ENCODE measurements around the gene DDR1. TPM values are rescaled to one million over a fixed set of nuclear protein-coding genes. Genes with fewer than 3 reads are reported as not detected.
"Not testable (repeated sequence)": the region's sequence is repeated elsewhere in the genome, so short reads cannot be mapped to it uniquely, and the experiment has no call there.

Gene DDR1
- total RNA-seq, 2 donors from 2014 or later, result 22.1 to 23.8 TPM

- no peaks in the 10 kb centered on the region for H3K9me3 ChIP-seq
- DNase-seq (ENCODE audit: low spot score), result peak; percentile 94
- TF ChIP-seq, protein P1, sequence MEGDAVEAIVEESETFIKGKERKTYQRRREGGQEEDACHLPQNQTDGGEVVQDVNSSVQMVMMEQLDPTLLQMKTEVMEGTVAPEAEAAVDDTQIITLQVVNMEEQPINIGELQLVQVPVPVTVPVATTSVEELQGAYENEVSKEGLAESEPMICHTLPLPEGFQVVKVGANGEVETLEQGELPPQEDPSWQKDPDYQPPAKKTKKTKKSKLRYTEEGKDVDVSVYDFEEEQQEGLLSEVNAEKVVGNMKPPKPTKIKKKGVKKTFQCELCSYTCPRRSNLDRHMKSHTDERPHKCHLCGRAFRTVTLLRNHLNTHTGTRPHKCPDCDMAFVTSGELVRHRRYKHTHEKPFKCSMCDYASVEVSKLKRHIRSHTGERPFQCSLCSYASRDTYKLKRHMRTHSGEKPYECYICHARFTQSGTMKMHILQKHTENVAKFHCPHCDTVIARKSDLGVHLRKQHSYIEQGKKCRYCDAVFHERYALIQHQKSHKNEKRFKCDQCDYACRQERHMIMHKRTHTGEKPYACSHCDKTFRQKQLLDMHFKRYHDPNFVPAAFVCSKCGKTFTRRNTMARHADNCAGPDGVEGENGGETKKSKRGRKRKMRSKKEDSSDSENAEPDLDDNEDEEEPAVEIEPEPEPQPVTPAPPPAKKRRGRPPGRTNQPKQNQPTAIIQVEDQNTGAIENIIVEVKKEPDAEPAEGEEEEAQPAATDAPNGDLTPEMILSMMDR (IDR thresholded peaks at IDR 0.05), result no peak
- H3K36me3 ChIP-seq, result peaks cover 12% of the 10 kb centered on the region
- peak within 1 kb of the TSS; percentile 52 to 73 for H3K27ac ChIP-seq
- H3K27me3 ChIP-seq (replicated peaks; ENCODE audit: insufficient read depth), result no peaks in the 10 kb centered on the region
- ATAC-seq (ENCODE audit: insufficient number of reproducible peaks, low FRiP score, low read depth), result peak; percentile 98
- H3K4me3 ChIP-seq, result peak within 1 kb of the TSS; percentile 100
- H3K4me1 ChIP-seq (ENCODE audit: control insufficient read depth in 1 of 2, low read depth in 2 of 2), result peaks cover 7 to 21% of the 10 kb centered on the region in 2 donors
These were observed 23.7 kb downstream of the DDR1 start, which contains the start of gene GTF2H4 for GRCh38 chr6:30907758-30908591. Gene GTF2H4 (plus strand): TSS chr6:30908207.

GRCh38 chr6:30908700-30909099 lies 24.4 kb downstream of the DDR1 start:
- no peak overlapping the region for H3K27ac ChIP-seq
- peak overlapping the region; percentile 100 for H3K4me3 ChIP-seq
- DNase-seq (ENCODE audit: low spot score) (no peak), ATAC-seq (ENCODE audit: insufficient number of reproducible peaks, low FRiP score, low read depth) (no peak)
- H3K9me3 ChIP-seq, result no peaks in the 10 kb centered on the region
- H3K36me3 ChIP-seq, result peaks cover 12% of the 10 kb centered on the region
- no peaks in the 10 kb centered on the region for H3K27me3 ChIP-seq (replicated peaks; ENCODE audit: insufficient read depth)
- TF ChIP-seq, protein P1 (IDR thresholded peaks at IDR 0.05), result no peak
- peaks cover 7 to 28% of the 10 kb centered on the region in 2 donors for H3K4me1 ChIP-seq (ENCODE audit: control insufficient read depth in 1 of 2, low read depth in 2 of 2)

DNA sequence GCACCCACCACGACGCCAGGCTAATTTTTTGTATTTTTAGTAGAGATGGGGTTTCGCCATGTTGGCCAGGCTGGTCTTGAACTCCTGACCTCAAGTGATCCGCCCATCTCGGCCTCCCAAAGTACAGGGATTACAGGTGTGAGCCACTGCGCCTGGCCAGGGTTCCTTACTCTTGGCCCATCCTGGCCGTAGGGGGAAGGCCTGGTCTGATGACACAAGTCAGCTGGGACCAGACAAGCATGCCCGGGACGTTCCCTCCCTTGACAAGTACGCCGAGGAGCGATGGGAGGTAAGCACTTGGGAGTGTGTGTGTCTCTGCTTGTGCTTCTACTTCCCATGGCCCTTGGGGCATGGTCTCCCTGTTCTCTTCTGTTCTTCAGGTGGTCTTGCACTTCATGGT lies 26.2 kb downstream of the DDR1 start:
- H3K9me3 ChIP-seq; H3K4me3 ChIP-seq; H3K27ac ChIP-seq; H3K27me3 ChIP-seq (replicated peaks; ENCODE audit: insufficient read depth); DNase-seq (ENCODE audit: low spot score); ATAC-seq (ENCODE audit: insufficient number of reproducible peaks, low FRiP score, low read depth): not testable (repeated sequence)
- H3K4me1 ChIP-seq (ENCODE audit: control insufficient read depth in 1 of 2, low read depth in 2 of 2), result peaks cover 14 to 40% of the 10 kb centered on the region in 2 donors
- peaks cover 12% of the 10 kb centered on the region for H3K36me3 ChIP-seq

GRCh38 chr6:30912746-30913520 lies 28.6 kb downstream of the DDR1 start:
- ATAC-seq (ENCODE audit: insufficient number of reproducible peaks, low FRiP score, low read depth), result no peak
- TF ChIP-seq, protein P1 (IDR thresholded peaks at IDR 0.05), result no peak
- H3K36me3 ChIP-seq, result peaks cover 21% of the 10 kb centered on the region
- H3K4me1 ChIP-seq (ENCODE audit: control insufficient read depth in 1 of 2, low read depth in 2 of 2), result peaks cover 17 to 41% of the 10 kb centered on the region in 2 donors
- H3K27ac ChIP-seq, result peak overlapping the region; percentile 86 to 93
- peak overlapping the region; percentile 78 for H3K4me3 ChIP-seq
- DNase-seq (ENCODE audit: low spot score), result no peak
- no peaks in the 10 kb centered on the region for H3K9me3 ChIP-seq
- no peaks in the 10 kb centered on the region for H3K27me3 ChIP-seq (replicated peaks; ENCODE audit: insufficient read depth)

GRCh38 chr6:30913721-30914075 lies 29.4 kb downstream of the DDR1 start:
- Histone ChIP-seq H3K4me3 (peak overlapping the region; percentile 78), H3K27ac (peak overlapping the region; percentile 86 to 93), H3K36me3 (peaks cover 27% of the 10 kb centered on the region), H3K27me3 (replicated peaks; ENCODE audit: insufficient read depth) (no peaks in the 10 kb centered on the region), H3K9me3 (no peaks in the 10 kb centered on the region), H3K4me1 (ENCODE audit: control insufficient read depth in 1 of 2, low read depth in 2 of 2) (peaks cover 15 to 38% of the 10 kb centered on the region in 2 donors)
- TF ChIP-seq, protein P1 (IDR thresholded peaks at IDR 0.05), result no peak
- peak; percentile 15 for DNase-seq (ENCODE audit: low spot score)
- no peak for ATAC-seq (ENCODE audit: insufficient number of reproducible peaks, low FRiP score, low read depth)

Measured in thoracic aorta (tissue), 2 donors.